Measurements from ENCODE around the gene RBFOX1.

GRCh38 chr16:7746941-7747340 is 414.3 kb downstream of the RBFOX1 start:
- TF ChIP-seq EZH2 (IDR thresholded peaks at IDR 0.05; ENCODE audit: borderline replicate concordance, low read length) (no peak), CTCF (IDR thresholded peaks at IDR 0.05; ENCODE audit: low read length) (no peak)

All from OCI-LY1 (cell line).